ENCODE data around the gene LHX3. TPM values are rescaled to one million over a fixed set of nuclear protein-coding genes. Genes with fewer than 3 reads are reported as not detected.

LHX3 gene
- total RNA-seq, 1 experiment from 2014 or later = 0.22 TPM

DNA sequence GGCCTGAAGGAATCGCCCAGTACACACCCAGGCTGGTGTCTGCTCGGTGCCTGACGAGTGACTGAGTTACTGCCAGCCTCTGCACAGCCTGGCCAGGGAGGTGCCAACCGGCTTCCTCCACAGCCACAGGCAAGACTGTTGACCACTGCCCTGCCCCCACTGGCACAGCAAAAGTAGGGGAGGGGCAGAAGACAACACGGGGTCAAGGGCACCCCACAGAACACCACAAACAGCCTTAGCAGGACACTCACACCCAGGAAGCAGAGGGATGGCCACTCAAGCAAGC is 722 bp upstream of the LHX3 start:
- H3K4me1 ChIP-seq (replicated peaks; ENCODE audit: insufficient read depth) = no peaks in the 10 kb centered on the region
- no TSS peak for BruUV-seq (replicated peaks)
- ChIA-PET POLR2A (ENCODE audit: unreplicated experiment) (no interaction called here), CTCF (interaction anchor here (0.6 kb wide), 1 partner anchor 675 kb away, joined by 4 read pairs; no protein-coding TSS in a partner anchor)
- H3K4me2 ChIP-seq = no peak overlapping the region
- no peaks in the 10 kb centered on the region for H3K79me2 ChIP-seq (ENCODE audit: low read depth)
- no peaks in the 10 kb centered on the region for H3K9me2 ChIP-seq (ENCODE audit: insufficient read depth)
- TF ChIP-seq EZH2 (IDR thresholded peaks at IDR 0.05; ENCODE audit: low read depth) = no peak
- TF ChIP-seq, protein P1, sequence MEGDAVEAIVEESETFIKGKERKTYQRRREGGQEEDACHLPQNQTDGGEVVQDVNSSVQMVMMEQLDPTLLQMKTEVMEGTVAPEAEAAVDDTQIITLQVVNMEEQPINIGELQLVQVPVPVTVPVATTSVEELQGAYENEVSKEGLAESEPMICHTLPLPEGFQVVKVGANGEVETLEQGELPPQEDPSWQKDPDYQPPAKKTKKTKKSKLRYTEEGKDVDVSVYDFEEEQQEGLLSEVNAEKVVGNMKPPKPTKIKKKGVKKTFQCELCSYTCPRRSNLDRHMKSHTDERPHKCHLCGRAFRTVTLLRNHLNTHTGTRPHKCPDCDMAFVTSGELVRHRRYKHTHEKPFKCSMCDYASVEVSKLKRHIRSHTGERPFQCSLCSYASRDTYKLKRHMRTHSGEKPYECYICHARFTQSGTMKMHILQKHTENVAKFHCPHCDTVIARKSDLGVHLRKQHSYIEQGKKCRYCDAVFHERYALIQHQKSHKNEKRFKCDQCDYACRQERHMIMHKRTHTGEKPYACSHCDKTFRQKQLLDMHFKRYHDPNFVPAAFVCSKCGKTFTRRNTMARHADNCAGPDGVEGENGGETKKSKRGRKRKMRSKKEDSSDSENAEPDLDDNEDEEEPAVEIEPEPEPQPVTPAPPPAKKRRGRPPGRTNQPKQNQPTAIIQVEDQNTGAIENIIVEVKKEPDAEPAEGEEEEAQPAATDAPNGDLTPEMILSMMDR (conservative IDR thresholded peaks at IDR 0.05) = no peak
- no peaks in the 10 kb centered on the region for H3K9me3 ChIP-seq (ENCODE audit: insufficient read depth, low read depth)
- H4K20me1 ChIP-seq (ENCODE audit: insufficient read depth) = peaks cover 6% of the 10 kb centered on the region
- H3K27me3 ChIP-seq (ENCODE audit: insufficient read depth, low read depth) = no peaks in the 10 kb centered on the region
- H3K27ac ChIP-seq = no peak overlapping the region
- intact Hi-C loops (cut with micrococcal nuclease; ENCODE audit: unreplicated experiment) = no loop called here
- H2AFZ ChIP-seq = no peak overlapping the region
- no peak overlapping the region for H3K4me3 ChIP-seq
- no peaks in the 10 kb centered on the region for H3K36me3 ChIP-seq (ENCODE audit: low read depth)
- no peaks in the 10 kb centered on the region; the same call in 1 of the 2 replicates for H3F3A ChIP-seq (ENCODE audit: insufficient read depth, low read depth)
- DNase-seq = no peak

DNA sequence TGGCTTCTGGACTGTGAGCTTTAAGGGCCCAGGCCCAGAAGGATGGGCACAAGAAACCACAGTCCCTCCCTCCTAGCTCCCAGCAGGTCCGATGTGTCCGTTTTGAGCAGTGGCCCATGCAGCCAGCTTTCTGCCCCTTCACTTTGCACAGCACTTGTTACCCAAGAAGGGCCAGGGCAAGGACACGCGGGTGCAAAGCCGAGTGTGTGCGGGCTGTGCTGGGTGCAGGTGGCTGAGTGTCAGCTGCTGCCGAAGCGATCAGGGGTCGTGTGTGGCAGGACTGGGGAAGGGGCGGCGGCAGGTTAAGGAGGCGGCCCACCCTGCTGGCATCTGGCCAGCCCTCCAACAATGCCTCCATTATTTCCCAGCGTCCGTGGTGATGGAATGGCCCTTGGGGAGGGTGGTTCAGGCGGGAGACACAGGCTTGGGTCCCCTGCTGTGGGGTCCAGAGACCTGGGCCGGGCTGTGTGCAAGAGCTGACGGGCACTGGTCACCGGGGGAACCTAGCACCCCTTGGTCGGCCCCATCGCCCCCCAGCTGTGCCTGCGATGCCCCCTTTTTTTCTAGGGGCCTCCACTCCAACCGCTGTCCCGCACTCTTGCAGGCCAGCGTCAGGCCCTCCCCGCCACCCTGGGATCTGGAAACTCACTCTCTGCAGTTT is 653 bp downstream of the LHX3 start:
- no peak for DNase-seq
- CTCF ChIA-PET = no interaction called here
- Histone ChIP-seq H3K36me3 (ENCODE audit: low read depth) (no peaks in the 10 kb centered on the region), H3K4me2 (no peak overlapping the region), H3K9me3 (ENCODE audit: insufficient read depth, low read depth) (no peaks in the 10 kb centered on the region), H3K27me3 (ENCODE audit: insufficient read depth, low read depth) (no peaks in the 10 kb centered on the region), H3K79me2 (ENCODE audit: low read depth) (no peaks in the 10 kb centered on the region), H4K20me1 (ENCODE audit: insufficient read depth) (peaks cover 6% of the 10 kb centered on the region; the same call in 1 of the 2 replicates), H2AFZ (no peak overlapping the region), H3K9me2 (ENCODE audit: insufficient read depth) (no peaks in the 10 kb centered on the region), H3K4me3 (no peak overlapping the region), H3F3A (ENCODE audit: insufficient read depth, low read depth) (no peaks in the 10 kb centered on the region; the same call in 1 of the 2 replicates), H3K27ac (no peak overlapping the region), H3K4me1 (replicated peaks; ENCODE audit: insufficient read depth) (no peaks in the 10 kb centered on the region)
- BruUV-seq (replicated peaks) = no TSS peak
- TF ChIP-seq, protein P1 (conservative IDR thresholded peaks at IDR 0.05) = no peak
- no peak for TF ChIP-seq EZH2 (IDR thresholded peaks at IDR 0.05; ENCODE audit: low read depth)
- intact Hi-C loops (cut with micrococcal nuclease; ENCODE audit: unreplicated experiment) = no loop called here
- POLR2A ChIA-PET (ENCODE audit: unreplicated experiment) = no interaction called here

DNA sequence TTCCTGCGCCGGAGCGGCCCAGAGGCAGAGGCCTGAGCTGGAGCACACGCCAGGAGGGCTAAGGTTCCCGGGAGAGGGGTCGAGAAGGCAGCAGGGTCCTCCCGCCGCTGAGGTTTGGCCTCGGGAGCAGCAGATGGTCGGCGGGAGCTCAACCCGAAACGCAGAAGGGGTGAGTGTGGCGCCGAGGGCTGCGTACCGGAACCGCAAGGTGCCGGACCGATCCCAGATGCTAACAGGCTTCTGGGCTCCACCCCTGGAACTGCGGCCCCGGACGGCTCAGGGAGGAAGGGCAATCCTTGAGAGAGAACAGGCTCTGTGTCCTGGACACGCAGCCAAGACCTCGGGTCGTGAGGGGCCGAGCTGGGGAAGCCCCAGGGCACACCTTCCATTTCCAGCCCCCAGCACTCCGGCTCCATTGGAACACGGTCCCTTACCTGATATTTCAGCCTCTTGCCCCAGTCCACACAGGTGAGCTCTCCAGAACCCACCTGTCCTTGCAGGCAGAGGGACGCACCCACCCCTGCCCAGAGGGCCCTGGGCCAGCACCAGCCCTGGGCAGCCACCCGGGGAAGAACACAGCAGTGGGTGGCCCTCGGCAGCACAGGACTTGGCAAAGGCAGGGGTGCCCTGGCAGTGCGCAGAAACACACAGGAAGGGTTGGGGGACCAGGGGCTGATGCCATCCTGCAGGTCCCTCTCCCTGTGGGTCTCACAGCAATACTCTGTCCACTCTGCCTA is 1.4 kb downstream of the LHX3 start:
- Histone ChIP-seq H3K27ac (no peak overlapping the region), H3K9me3 (ENCODE audit: insufficient read depth, low read depth) (no peaks in the 10 kb centered on the region), H3K27me3 (ENCODE audit: insufficient read depth, low read depth) (no peaks in the 10 kb centered on the region), H3F3A (ENCODE audit: insufficient read depth, low read depth) (no peaks in the 10 kb centered on the region; the same call in 1 of the 2 replicates), H3K4me1 (replicated peaks; ENCODE audit: insufficient read depth) (no peaks in the 10 kb centered on the region), H4K20me1 (ENCODE audit: insufficient read depth) (peaks cover 6% of the 10 kb centered on the region; the same call in 1 of the 2 replicates), H3K4me2 (no peak overlapping the region), H2AFZ (no peak overlapping the region), H3K36me3 (ENCODE audit: low read depth) (no peaks in the 10 kb centered on the region), H3K9me2 (ENCODE audit: insufficient read depth) (no peaks in the 10 kb centered on the region), H3K4me3 (no peak overlapping the region), H3K79me2 (ENCODE audit: low read depth) (no peaks in the 10 kb centered on the region)
- intact Hi-C loops (cut with micrococcal nuclease; ENCODE audit: unreplicated experiment) = no loop called here
- CTCF ChIA-PET = no interaction called here
- TF ChIP-seq, protein P1 (conservative IDR thresholded peaks at IDR 0.05) = no peak
- TF ChIP-seq EZH2 (IDR thresholded peaks at IDR 0.05; ENCODE audit: low read depth) = no peak
- no peak for DNase-seq
- POLR2A ChIA-PET (ENCODE audit: unreplicated experiment) = no interaction called here
- no TSS peak for BruUV-seq (replicated peaks)

Measured in PC-9 (cell line).